CD4-positive, alpha-beta T cell (primary cell): ENCODE results near the gene HCN1. TPM values are rescaled to one million over a fixed set of nuclear protein-coding genes. Genes with fewer than 3 reads are reported as not detected.

Source experiments
- ATAC-seq: fragments of 200-7000 bp; cut with Tn5 transposase; one replicate; pipeline ENCODE4 v1.10.0; 2022; ENCODE audit warnings: mild to moderate bottlenecking; ENCODE audit not compliant: poor library complexity
- CTCF ChIA-PET: fragments of 350-600 bp; sonication (Branson Sonifier 250); formaldehyde crosslinking; loops from one replicate; lab custom pipeline; 2021; ENCODE audit warnings: antibody characterized with exemption, inconsistent platforms; lab: Charles Lee
- POLR2A ChIA-PET: fragments of 350-600 bp; sonication (Branson Sonifier 250); formaldehyde crosslinking; loops from one replicate; lab custom pipeline; 2021; ENCODE audit warnings: antibody characterized with exemption, inconsistent platforms; lab: Charles Lee
- DNase-seq, 14 experiments: peaks; one replicate each; pipeline ENCODE4 v3.0.0-alpha.2; 2013 to 2020; ENCODE audit warnings: mixed read lengths in 2 of 14
- H3K27ac ChIP-seq, 2 donors: one replicate each; pipeline versions ENCODE4 v1.5.1 to v1.7.0; 2013; ENCODE audit warnings: low read length in 2 of 2, low read depth in 1 of 2, mild to moderate bottlenecking in 1 of 2
- H3K27me3 ChIP-seq, 2 experiments: 1 replicate in 1 of 2; 2 replicates in 1 of 2; pipeline versions ENCODE4 v1.6.1 to v1.7.0; 2013; ENCODE audit warnings: low read length in 2 of 2, control low read depth in 1 of 2, mild to moderate bottlenecking in 1 of 2, moderate library complexity in 1 of 2; ENCODE audit not compliant: insufficient read depth in 2 of 2, control insufficient read depth in 1 of 2
- H3K36me3 ChIP-seq: one replicate; pipeline ENCODE4 v1.6.1; 2013; ENCODE audit warnings: low read length, control low read depth; ENCODE audit not compliant: insufficient read depth
- H3K4me1 ChIP-seq: one replicate; pipeline ENCODE4 v1.6.1; 2013; ENCODE audit warnings: low read length, control low read depth; ENCODE audit not compliant: insufficient read depth
- H3K4me3 ChIP-seq: one replicate; pipeline ENCODE4 v1.5.1; 2013; ENCODE audit warnings: mild to moderate bottlenecking, low read length, moderate library complexity
- H3K9me3 ChIP-seq, 2 experiments: 1 replicate in 1 of 2; 2 replicates in 1 of 2; pipeline versions ENCODE4 v1.6.1 to v1.7.0; 2013; ENCODE audit warnings: low read length in 2 of 2, mild to moderate bottlenecking in 2 of 2, control low read depth in 1 of 2, moderate library complexity in 1 of 2; ENCODE audit not compliant: control insufficient read depth in 1 of 2, insufficient read depth in 1 of 2
- H3K27ac Mint-ChIP-seq: one replicate; pipeline ENCODE4 v1.8.0; 2020; ENCODE audit warnings: mixed read lengths
- H3K27me3 Mint-ChIP-seq: one replicate; pipeline ENCODE4 v1.8.0; 2021; ENCODE audit warnings: mixed read lengths
- H3K36me3 Mint-ChIP-seq: one replicate; pipeline ENCODE4 v1.8.0; 2021; ENCODE audit warnings: low read depth, mixed read lengths
- H3K4me1 Mint-ChIP-seq: one replicate; pipeline ENCODE4 v1.8.0; 2021; ENCODE audit warnings: low read depth, mixed read lengths
- H3K4me3 Mint-ChIP-seq: one replicate; pipeline ENCODE4 v1.8.0; 2020; ENCODE audit warnings: mild to moderate bottlenecking, mixed read lengths
- H3K9me3 Mint-ChIP-seq: one replicate; pipeline ENCODE4 v1.8.0; 2020; ENCODE audit warnings: mixed read lengths
- intact Hi-C, 2 experiments: fragments of 100-400 bp; cut with DNase I in 1 of 2; cut with micrococcal nuclease in 1 of 2; formaldehyde crosslinking; loops; one replicate each; pipeline versions ENCODE4 v1.15.1 to v1.9.0; 2023 to 2025; cut with DNase I, micrococcal nuclease
- total RNA-seq, 174 experiments: library from RNA in 2 of 174; stranded (reverse) in 2 of 174; gene quantifications; one replicate each; pipeline ENCODE4 v1.2.3 and lab custom pipeline; 2021 to 2026
- TF ChIP-seq, protein P1 (sequence below): fragments of 200-600 bp; IDR thresholded peaks from one replicate; pipeline ENCODE4 v1.8.0; 2022; ENCODE audit warnings: antibody characterized with exemption, mild to moderate bottlenecking

Gene HCN1
- total RNA-seq, 2 experiments from 2014 or later, result not detected

DNA sequence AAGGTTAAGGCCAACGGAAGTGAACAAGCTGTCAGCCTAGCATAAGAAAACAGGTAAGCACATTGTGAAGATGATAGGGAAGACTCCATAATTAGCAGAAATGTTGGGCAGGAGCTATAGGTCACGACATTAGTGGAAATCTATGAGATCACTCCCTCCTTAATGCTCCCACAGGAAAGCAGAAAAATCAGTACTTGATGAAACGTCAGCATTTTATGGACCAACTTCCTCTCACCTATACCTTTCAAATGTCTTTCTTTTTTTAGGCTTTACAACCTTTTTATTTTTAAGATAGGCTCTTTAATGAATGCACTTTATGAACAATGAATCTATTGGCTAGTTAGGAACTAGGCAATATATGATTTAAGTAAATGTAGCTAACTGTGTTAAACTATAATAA is 29.4 kb upstream of the HCN1 start:
- Mint-ChIP-seq H3K27ac (no peak overlapping the region), H3K4me1 (no peaks in the 10 kb centered on the region), H3K4me3 (no peak overlapping the region), H3K9me3 (peaks cover 19% of the 10 kb centered on the region), H3K27me3 (no peaks in the 10 kb centered on the region), H3K36me3 (no peaks in the 10 kb centered on the region)
- no peaks in the 10 kb centered on the region for H3K4me1 ChIP-seq
- CTCF ChIA-PET, result no interaction called here
- ATAC-seq (no peak), DNase-seq (no peak)
- H3K27me3 ChIP-seq, result no peaks in the 10 kb centered on the region
- H3K27ac ChIP-seq, result no peak overlapping the region
- peaks cover 5 to 8% of the 10 kb centered on the region in 2 experiments for H3K9me3 ChIP-seq
- intact Hi-C loops, result no loop called here
- no peak overlapping the region for H3K4me3 ChIP-seq
- H3K36me3 ChIP-seq, result no peaks in the 10 kb centered on the region
- TF ChIP-seq, protein P1, sequence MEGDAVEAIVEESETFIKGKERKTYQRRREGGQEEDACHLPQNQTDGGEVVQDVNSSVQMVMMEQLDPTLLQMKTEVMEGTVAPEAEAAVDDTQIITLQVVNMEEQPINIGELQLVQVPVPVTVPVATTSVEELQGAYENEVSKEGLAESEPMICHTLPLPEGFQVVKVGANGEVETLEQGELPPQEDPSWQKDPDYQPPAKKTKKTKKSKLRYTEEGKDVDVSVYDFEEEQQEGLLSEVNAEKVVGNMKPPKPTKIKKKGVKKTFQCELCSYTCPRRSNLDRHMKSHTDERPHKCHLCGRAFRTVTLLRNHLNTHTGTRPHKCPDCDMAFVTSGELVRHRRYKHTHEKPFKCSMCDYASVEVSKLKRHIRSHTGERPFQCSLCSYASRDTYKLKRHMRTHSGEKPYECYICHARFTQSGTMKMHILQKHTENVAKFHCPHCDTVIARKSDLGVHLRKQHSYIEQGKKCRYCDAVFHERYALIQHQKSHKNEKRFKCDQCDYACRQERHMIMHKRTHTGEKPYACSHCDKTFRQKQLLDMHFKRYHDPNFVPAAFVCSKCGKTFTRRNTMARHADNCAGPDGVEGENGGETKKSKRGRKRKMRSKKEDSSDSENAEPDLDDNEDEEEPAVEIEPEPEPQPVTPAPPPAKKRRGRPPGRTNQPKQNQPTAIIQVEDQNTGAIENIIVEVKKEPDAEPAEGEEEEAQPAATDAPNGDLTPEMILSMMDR, result no peak
- POLR2A ChIA-PET, result no interaction called here

DNA sequence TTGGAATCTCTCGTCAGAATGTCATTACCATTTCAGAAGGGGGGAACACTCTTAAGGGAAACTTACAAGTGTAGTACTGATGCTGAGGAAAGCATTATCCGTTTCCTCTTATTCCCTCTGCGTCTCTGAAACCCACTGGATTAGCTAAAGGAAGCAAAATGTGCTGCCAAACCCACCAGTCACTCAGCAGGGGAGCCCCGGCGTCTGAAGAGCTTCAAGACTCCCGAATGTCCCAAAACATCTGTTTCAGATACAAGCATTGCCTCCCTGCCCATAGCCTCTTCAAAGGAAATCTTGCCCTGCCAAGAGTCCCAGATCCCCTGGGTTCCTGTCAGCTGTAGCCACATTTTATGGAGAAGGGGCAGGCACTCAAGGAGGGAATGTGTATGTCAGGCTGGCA is 1.0 kb upstream of the HCN1 start:
- CTCF ChIA-PET, result no interaction called here
- no peak overlapping the region for H3K4me3 Mint-ChIP-seq
- intact Hi-C loops, result no loop called here

DNA sequence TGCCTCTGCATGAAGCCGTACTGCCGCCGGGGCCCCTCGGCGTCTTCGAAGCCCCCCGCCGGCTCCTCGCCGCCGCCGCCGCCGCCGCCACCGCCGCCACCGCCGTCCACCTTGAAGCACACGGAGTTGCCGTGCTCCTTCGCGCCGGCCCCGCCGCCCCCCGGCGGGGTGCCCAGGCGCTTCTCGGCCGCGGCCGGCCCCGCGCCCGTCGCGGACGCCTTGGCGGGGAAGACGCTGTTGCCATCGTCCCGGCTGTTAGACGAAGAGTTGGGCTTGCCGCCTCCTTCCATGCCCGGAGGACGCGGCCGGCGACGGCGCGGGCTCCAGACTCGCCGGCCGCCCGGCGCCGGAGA is 400 bp downstream of the HCN1 start:
- intact Hi-C loops, result no loop called here
- TF ChIP-seq, protein P1, result no peak
- H3K4me1 ChIP-seq, result no peaks in the 10 kb centered on the region
- no peaks in the 10 kb centered on the region for H3K36me3 ChIP-seq
- H3K4me3 Mint-ChIP-seq, result no peak overlapping the region
- no peak overlapping the region for H3K27ac Mint-ChIP-seq
- H3K36me3 Mint-ChIP-seq, result no peaks in the 10 kb centered on the region
- H3K4me1 Mint-ChIP-seq, result peaks cover 3% of the 10 kb centered on the region
- peaks cover 19 to 24% of the 10 kb centered on the region in 2 experiments for H3K27me3 ChIP-seq
- no peak overlapping the region for H3K4me3 ChIP-seq
- H3K27ac ChIP-seq, result no peak overlapping the region
- peaks cover 4% of the 10 kb centered on the region for H3K9me3 Mint-ChIP-seq
- CTCF ChIA-PET, result no interaction called here
- no peak for ATAC-seq
- peaks cover 33% of the 10 kb centered on the region for H3K27me3 Mint-ChIP-seq
- H3K9me3 ChIP-seq, result peaks cover 0 to 20% of the 10 kb centered on the region in 2 experiments
- POLR2A ChIA-PET, result no interaction called here
- no peak for DNase-seq

More for the DNA sequence above, 1.0 kb upstream of the HCN1 start:
- Histone ChIP-seq H3K27ac (no peak overlapping the region), H3K9me3 (peaks cover 0 to 20% of the 10 kb centered on the region in 2 experiments), H3K4me1 (no peaks in the 10 kb centered on the region), H3K4me3 (no peak overlapping the region), H3K36me3 (no peaks in the 10 kb centered on the region), H3K27me3 (peaks cover 19 to 24% of the 10 kb centered on the region in 2 experiments)
- POLR2A ChIA-PET, result no interaction called here
- Mint-ChIP-seq H3K4me1 (peaks cover 3% of the 10 kb centered on the region), H3K9me3 (peaks cover 4% of the 10 kb centered on the region), H3K27ac (no peak overlapping the region), H3K27me3 (peaks cover 33% of the 10 kb centered on the region), H3K36me3 (no peaks in the 10 kb centered on the region)
- no peak for ATAC-seq
- TF ChIP-seq, protein P1, result no peak
- no peak for DNase-seq
